ENCODE results near the gene NRXN3.

NRXN3 gene

GRCh38 chr14:79438696-79439342, 1268.6 kb downstream of the NRXN3 start:
- TF ChIP-seq, protein P1, sequence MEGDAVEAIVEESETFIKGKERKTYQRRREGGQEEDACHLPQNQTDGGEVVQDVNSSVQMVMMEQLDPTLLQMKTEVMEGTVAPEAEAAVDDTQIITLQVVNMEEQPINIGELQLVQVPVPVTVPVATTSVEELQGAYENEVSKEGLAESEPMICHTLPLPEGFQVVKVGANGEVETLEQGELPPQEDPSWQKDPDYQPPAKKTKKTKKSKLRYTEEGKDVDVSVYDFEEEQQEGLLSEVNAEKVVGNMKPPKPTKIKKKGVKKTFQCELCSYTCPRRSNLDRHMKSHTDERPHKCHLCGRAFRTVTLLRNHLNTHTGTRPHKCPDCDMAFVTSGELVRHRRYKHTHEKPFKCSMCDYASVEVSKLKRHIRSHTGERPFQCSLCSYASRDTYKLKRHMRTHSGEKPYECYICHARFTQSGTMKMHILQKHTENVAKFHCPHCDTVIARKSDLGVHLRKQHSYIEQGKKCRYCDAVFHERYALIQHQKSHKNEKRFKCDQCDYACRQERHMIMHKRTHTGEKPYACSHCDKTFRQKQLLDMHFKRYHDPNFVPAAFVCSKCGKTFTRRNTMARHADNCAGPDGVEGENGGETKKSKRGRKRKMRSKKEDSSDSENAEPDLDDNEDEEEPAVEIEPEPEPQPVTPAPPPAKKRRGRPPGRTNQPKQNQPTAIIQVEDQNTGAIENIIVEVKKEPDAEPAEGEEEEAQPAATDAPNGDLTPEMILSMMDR (IDR thresholded peaks at IDR 0.05), result no peak

DNA sequence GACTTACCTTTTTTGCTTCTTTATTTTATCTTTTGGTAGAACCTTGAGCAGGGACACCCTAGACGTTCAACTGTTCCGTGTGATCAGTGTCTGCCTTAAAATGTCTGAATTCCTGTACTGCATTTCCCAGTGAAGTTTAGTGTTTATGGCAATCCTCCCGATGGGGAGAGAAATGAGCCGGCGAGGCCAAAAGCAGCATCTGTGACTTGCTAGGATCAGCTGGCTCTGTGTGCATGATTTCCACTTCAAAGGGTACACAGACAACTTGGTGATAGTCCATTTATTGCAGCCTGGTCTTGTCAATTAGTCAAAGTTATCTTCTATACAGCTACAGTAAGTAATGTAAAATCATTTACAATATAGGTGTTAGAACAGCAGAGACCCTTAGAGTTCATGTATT, 1272.6 kb downstream of the NRXN3 start:
- TF ChIP-seq, protein P1 (IDR thresholded peaks at IDR 0.05), result no peak

DNA sequence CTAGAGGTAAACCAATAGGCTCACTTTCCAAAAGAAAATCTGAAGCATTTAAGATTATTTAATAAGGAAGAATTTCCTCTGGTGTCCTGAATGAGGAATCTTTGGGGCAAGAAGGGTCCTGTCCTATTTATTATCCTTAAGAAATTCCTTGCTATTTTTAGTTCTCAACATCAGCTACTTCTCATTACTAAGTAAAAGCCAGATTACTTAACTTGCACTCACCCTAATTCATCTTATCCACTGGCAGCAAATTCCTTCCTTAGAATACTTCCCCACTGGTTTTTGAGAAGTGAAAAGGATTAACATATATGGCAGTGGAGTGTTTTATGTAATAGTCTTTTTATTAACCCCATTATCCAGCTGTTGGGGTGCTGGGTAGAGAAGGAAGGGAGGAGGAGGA, 1273.4 kb downstream of the NRXN3 start:
- TF ChIP-seq, protein P1 (IDR thresholded peaks at IDR 0.05), result no peak

GRCh38 chr14:79448960-79449359, 1278.8 kb downstream of the NRXN3 start:
- TF ChIP-seq, protein P1 (IDR thresholded peaks at IDR 0.05), result no peak

- TF ChIP-seq, protein P1 (IDR thresholded peaks at IDR 0.05), result no peak
Measured at GRCh38 chr14:79451601-79452000, 1281.4 kb downstream of the NRXN3 start.

DNA sequence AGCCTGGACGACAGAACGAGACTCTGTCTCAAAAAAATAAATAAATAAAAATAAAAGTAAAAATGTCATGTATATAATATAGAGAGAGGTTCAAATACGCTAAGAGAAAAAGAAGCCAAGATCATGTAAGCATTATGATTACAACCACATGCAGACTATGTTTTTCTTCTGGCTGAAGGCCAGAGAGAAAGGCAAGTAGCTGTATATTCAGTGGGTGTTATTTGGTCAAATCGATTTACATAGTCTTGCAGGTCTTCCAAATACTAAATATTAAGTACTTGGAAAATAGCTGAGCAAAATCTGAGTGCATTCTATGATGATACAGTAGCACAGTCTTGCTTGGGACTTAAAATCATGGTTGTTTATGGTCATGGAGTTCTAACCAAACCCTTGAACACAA, 1283.1 kb downstream of the NRXN3 start:
- TF ChIP-seq, protein P1 (IDR thresholded peaks at IDR 0.05), result no peak

- TF ChIP-seq, protein P1 (IDR thresholded peaks at IDR 0.05), result no peak
Measured at GRCh38 chr14:79464468-79464867, 1294.3 kb downstream of the NRXN3 start.

DNA sequence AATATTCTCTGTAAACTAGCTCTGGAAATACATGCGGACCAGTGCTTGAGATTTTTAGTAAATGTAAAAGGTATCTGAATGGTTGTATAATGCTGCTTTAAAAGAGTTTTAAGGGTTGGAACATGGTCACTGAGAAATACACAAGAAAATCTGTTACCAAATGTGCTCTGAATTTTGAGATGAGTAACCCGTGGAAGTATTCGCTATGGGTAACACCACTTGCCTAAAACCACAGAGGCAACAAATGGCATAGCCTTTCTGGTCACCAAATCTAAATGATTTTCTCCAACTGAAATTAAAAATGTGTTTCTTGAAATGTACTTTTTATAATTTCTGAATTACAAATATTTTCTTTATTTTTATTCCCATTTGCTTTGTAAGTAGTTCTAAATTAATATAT, 1295.5 kb downstream of the NRXN3 start:
- TF ChIP-seq, protein P1 (IDR thresholded peaks at IDR 0.05), result no peak

Measured in LNCAP (cell line).